GM18858 (cell line): ENCODE results near the gene RRAS2.

Source experiments
- ATAC-seq: cut with Tn5 transposase; IDR thresholded peaks from one replicate; pipeline ENCODE4 v1.9.1; 2021; ENCODE audit not compliant: unreplicated experiment

Gene RRAS2

GRCh38 chr11:14230407-14230806, 128.6 kb downstream of the RRAS2 start:
- no peak for ATAC-seq

GRCh38 chr11:14229472-14229871, 129.5 kb downstream of the RRAS2 start:
- ATAC-seq = no peak

- no peak for ATAC-seq
Observed at GRCh38 chr11:14228356-14228755, 130.6 kb downstream of the RRAS2 start.
